Activated CD8-positive, alpha-beta T cell treated with anti-CD3 and anti-CD28 coated beads for 36 hours (primary cell): ENCODE measurements around the gene NSD2. TPM values are rescaled to one million over a fixed set of nuclear protein-coding genes. Genes with fewer than 3 reads are reported as not detected.
A peak's percentile ranks its signal among the peaks of the same experiment; 100 is the strongest.

Source experiments
- ATAC-seq: fragments of 200-7000 bp; cut with Tn5 transposase; one replicate; pipeline ENCODE4 v1.10.0; 2021; ENCODE audit warnings: mild to moderate bottlenecking, moderate library complexity
- CTCF ChIA-PET: fragments of 350-600 bp; sonication (Branson Sonifier 250); formaldehyde crosslinking; loops from one replicate; lab custom pipeline; 2021; ENCODE audit warnings: antibody characterized with exemption; lab: Charles Lee
- POLR2A ChIA-PET: fragments of 350-600 bp; sonication (Branson Sonifier 250); formaldehyde crosslinking; loops from one replicate; lab custom pipeline; 2021; ENCODE audit warnings: antibody characterized with exemption; lab: Charles Lee
- DNase-seq: peaks from one replicate; pipeline ENCODE4 v3.0.0-alpha.2; 2020
- H3K27ac Mint-ChIP-seq: one replicate; pipeline ENCODE4 v1.8.0; 2021; ENCODE audit warnings: mild to moderate bottlenecking, mixed read lengths
- H3K27me3 Mint-ChIP-seq: one replicate; pipeline ENCODE4 v1.8.0; 2021; ENCODE audit warnings: mixed read lengths
- H3K36me3 Mint-ChIP-seq: one replicate; pipeline ENCODE4 v1.8.0; 2021; ENCODE audit warnings: low read depth, mixed read lengths
- H3K4me1 Mint-ChIP-seq: one replicate; pipeline ENCODE4 v1.8.0; 2021; ENCODE audit warnings: low read depth, mixed read lengths
- H3K4me3 Mint-ChIP-seq: one replicate; pipeline ENCODE4 v1.8.0; 2021; ENCODE audit warnings: mild to moderate bottlenecking, moderate library complexity, mixed read lengths
- H3K9me3 Mint-ChIP-seq: one replicate; pipeline ENCODE4 v1.8.0; 2021; ENCODE audit warnings: mixed read lengths
- intact Hi-C: fragments of 100-400 bp; cut with micrococcal nuclease; formaldehyde crosslinking; loops from one replicate; pipeline ENCODE4 v1.10.0; 2022
- total RNA-seq, 2 experiments: library from RNA; stranded (reverse); gene quantifications; one replicate each; pipeline ENCODE4 v1.2.3, GENCODE V29; 2021
- TF ChIP-seq, protein P1 (sequence below): fragments of 200-600 bp; IDR thresholded peaks from one replicate; pipeline ENCODE4 v1.8.0; 2022; ENCODE audit warnings: antibody characterized with exemption, mild to moderate bottlenecking

NSD2 gene
- total RNA-seq: 100 to 1,000 TPM; 219 TPM

DNA sequence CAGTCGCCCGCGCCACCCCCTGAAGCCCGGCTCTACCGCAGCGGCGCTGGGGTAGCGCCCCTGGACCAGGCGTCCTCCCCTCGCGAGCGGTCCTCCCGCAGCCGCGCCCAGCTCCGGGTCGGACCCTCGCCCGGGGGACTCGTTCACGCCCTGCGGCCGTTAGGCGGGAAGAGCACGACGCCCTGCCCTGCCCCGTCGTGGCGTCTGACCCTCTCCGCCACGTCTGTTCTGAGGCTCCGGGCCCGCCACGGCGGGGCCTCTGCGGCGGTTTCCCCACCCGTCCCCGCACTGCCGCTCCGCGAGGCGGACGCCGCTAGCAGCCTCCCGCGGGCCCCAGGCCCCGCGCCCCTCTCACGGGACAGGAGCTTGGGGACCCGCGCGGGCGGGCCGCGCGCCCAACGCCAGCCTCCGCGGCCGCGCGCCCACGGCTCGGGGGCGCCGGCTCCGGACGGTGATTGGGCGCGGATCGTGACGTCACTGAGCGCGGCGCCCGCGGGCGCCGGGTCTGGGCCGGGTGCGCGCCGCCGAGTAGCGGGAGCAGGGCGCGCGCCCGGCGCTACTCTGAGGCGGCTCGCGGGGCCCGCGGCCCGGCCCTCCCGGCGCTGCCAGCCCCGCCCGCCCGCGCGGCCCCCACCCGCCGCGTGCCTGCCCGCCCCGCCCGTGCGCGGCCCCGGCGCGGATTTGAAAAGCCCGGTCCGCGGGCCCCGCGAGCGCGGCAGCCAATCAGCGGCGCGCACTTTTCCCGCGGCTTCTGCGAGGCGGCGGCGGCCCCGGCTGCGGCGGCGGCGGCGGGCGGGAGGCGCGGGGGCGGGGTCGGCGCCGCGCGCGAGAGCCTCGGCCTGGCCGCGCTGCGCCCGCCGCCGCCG, at the start of gene NSD2:
Gene NSD2, plus strand, starts transcription at position 816 of the 866 bp plus-strand sequence. CDS start 29,262 bp downstream, outside the sequence.
- TF ChIP-seq, protein P1, sequence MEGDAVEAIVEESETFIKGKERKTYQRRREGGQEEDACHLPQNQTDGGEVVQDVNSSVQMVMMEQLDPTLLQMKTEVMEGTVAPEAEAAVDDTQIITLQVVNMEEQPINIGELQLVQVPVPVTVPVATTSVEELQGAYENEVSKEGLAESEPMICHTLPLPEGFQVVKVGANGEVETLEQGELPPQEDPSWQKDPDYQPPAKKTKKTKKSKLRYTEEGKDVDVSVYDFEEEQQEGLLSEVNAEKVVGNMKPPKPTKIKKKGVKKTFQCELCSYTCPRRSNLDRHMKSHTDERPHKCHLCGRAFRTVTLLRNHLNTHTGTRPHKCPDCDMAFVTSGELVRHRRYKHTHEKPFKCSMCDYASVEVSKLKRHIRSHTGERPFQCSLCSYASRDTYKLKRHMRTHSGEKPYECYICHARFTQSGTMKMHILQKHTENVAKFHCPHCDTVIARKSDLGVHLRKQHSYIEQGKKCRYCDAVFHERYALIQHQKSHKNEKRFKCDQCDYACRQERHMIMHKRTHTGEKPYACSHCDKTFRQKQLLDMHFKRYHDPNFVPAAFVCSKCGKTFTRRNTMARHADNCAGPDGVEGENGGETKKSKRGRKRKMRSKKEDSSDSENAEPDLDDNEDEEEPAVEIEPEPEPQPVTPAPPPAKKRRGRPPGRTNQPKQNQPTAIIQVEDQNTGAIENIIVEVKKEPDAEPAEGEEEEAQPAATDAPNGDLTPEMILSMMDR: no peak
- ChIA-PET CTCF (interaction anchor here (1.7 kb wide), 2 partner anchors 14 to 29 kb away, joined by 5 to 9 read pairs; partner anchors contain the start of gene LETM1), POLR2A (interaction anchor here (0.9 to 3.7 kb wide), 12 partner anchors 11 to 171 kb away, joined by 3 to 49 read pairs (median 5); partner anchors contain the start of genes LETM1, TACC3 and TMEM129)
- H3K9me3 Mint-ChIP-seq: no peaks in the 10 kb centered on the region
- H3K4me3 Mint-ChIP-seq: peak within 1 kb of the TSS; percentile 99
- no peaks in the 10 kb centered on the region for H3K27me3 Mint-ChIP-seq
- peaks cover 35% of the 10 kb centered on the region for H3K4me1 Mint-ChIP-seq
- DNase-seq (peak; percentile 90), ATAC-seq (peak; percentile 71)
- peaks cover 22% of the 10 kb centered on the region for H3K36me3 Mint-ChIP-seq
- intact Hi-C loops: no loop called here
- H3K27ac Mint-ChIP-seq: peak within 1 kb of the TSS; percentile 99

DNA sequence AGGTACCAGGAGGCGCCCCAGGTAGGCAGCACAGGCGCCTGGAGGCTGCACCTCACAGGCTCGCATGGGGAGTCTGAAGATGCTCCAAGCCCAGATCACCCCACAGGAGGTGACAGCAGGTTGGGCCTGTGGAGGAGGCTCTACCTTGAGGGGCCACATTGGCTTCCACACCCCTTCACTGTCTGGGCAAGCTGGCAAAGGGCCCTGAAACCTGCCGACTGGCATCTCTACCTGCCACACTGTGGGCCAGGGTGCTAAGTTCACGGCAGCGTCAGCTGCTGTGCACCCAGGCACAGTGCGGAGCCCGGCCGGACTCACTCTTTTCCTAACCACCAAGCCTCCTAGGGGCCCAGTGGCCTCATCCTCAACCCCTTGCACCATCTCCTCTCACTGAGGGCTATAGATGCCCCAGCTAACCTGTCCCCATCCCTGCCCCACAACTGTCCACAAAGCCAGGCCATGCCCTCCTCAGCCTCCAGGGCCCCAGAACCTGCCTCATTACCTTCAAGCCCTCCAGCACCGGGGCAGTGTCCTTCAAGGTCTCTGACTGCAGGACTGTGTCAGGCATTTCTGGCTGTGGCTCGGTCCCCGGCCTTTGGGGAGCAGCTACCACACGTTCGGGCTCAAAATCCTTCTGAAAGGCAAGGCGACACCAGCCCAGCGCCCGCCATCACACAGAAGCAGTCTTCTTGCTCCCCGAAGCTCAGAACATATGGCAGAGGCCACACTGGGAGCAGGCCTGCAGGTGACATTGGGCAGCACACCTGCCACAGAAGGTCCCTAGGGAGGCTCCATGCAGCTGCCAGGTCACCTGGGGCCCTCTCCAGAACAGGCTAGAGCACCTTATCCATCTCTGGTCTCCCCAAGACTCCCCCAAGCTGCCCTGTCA, 49.3 kb upstream of the NSD2 start:
- intact Hi-C loops: no loop called here
- ATAC-seq: no peak
- TF ChIP-seq, protein P1: no peak
- ChIA-PET POLR2A (interaction anchor here (0.6 kb wide), 1 partner anchor 16 kb away, joined by 3 read pairs; no protein-coding TSS in a partner anchor), CTCF (interaction anchor here (1.6 to 2.8 kb wide), 2 partner anchors 13 to 77 kb away, joined by 5 to 11 read pairs; no protein-coding TSS in a partner anchor)
- H3K9me3 Mint-ChIP-seq: no peaks in the 10 kb centered on the region
- no peaks in the 10 kb centered on the region for H3K4me1 Mint-ChIP-seq
- H3K36me3 Mint-ChIP-seq: peaks cover 22% of the 10 kb centered on the region
- DNase-seq: no peak
- no peak overlapping the region for H3K4me3 Mint-ChIP-seq
- H3K27ac Mint-ChIP-seq: no peak overlapping the region
- no peaks in the 10 kb centered on the region for H3K27me3 Mint-ChIP-seq

DNA sequence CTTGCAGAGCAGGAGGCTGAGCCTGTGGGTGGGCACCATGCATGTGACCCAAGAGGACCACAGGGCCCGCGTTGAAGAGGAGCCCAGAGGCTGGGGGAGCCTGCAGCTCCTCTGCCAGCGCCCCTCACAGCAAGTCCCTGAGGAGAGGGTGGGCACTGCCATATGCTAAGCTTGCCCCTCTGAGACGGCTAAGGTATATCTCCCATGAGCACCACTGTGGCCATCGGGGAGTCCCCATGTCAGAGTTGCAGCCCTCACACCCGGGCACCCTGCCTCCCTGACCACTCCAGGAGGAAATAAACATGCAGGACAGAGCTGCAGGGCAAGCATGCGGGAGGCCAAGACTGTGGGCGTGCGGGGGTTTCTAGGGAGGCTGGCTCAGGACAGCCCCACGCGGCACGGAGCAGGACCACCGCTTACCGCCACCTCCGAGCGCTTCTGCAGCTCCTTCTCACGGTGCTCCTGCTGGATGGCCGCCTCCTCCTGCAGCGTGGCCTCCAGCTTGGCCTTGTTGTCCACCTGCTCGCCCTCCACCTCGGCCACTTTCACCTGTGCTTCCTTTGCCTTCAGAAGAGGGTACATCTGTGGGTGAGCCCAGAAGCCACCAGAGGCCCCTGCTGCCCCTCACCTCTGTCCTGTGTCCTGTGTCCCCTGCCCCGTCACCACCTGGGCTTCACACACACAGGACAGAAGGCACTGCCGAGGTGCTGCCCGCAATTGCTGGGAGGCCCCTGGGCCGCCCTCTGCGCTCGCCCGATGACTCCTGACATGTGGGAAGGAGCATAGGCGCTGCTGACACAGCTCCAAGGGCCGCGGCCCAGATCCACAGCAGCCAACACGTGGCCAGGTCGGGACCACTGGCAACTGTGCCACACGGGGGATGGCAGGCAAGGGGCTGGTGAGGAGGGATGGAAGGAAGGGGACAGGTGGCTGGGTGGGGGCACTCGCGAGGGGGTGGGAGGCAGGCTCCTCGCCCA, 48.3 kb upstream of the NSD2 start:
- ATAC-seq (no peak), DNase-seq (no peak)
- POLR2A ChIA-PET: interaction anchor here (0.6 kb wide), 1 partner anchor 17 kb away, joined by 3 read pairs; no protein-coding TSS in a partner anchor
- Mint-ChIP-seq H3K9me3 (no peaks in the 10 kb centered on the region), H3K27me3 (no peaks in the 10 kb centered on the region), H3K4me1 (no peaks in the 10 kb centered on the region), H3K4me3 (no peak overlapping the region), H3K27ac (no peak overlapping the region), H3K36me3 (peaks cover 24% of the 10 kb centered on the region)
- TF ChIP-seq, protein P1: no peak
- CTCF ChIA-PET: interaction anchor here (1.5 to 2.8 kb wide), 3 partner anchors 14 to 76 kb away, joined by 4 to 11 read pairs (median 5); no protein-coding TSS in a partner anchor
- intact Hi-C loops: no loop called here

DNA sequence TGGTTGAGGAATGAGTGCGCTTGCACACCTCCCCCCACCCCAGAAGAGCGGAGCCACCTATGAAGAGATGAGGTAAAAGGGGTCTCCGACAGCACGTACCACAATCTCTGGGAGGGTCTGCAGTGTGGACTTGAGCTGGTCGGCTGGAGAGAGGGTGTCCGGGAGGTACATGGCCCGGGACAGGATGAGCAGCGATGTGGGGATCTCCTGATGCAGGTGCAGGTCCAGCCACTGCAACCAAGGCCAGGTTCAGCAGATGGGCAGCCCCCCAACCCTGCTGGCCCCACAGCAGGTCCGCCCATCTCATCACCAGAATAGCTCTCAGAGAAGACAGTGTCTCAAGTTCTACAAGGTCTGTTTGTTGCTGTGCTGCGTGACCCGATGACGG, 47.7 kb upstream of the NSD2 start:
- Mint-ChIP-seq H3K9me3 (no peaks in the 10 kb centered on the region), H3K27ac (no peak overlapping the region), H3K36me3 (peaks cover 24% of the 10 kb centered on the region), H3K27me3 (no peaks in the 10 kb centered on the region), H3K4me3 (no peak overlapping the region), H3K4me1 (no peaks in the 10 kb centered on the region)
- no peak for ATAC-seq
- no peak for DNase-seq
- ChIA-PET POLR2A (no interaction called here), CTCF (interaction anchor here (1.5 kb wide), 1 partner anchor 75 kb away, joined by 4 read pairs; no protein-coding TSS in a partner anchor)
- intact Hi-C loops: no loop called here
- TF ChIP-seq, protein P1: no peak
